ENCODE data around the gene TMEM18. TPM values are rescaled to one million over a fixed set of nuclear protein-coding genes. Genes with fewer than 3 reads are reported as not detected.

Gene TMEM18
- total and polyA plus RNA-seq, 2 of the 4 experiments (the other 2 are of a cell fraction), result 15.2 to 30.2 TPM

DNA sequence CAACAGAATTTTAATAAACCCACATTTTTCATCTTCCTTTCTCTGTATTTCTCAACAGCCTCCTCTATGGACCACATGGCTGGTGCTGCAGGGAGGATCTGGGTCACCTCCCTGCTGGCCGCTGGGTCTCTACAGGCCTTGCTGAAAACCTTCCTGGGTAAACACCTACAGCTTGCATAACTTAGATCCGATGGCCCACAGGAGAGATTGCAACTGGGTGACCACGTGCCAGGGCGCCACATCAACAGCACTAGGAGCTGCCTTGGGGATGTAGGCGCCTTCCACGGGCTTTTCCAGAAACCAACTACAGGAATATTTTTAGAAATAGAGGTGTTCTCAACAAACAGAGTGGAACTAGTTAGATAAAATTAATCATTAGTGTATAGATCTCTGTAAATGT, 19.4 kb downstream of the TMEM18 start:
- no peak overlapping the region for H3K18ac ChIP-seq (ENCODE audit: low read depth, low read length)
- H2BK15ac ChIP-seq (ENCODE audit: low read depth, low read length), result no peak overlapping the region
- H2BK20ac ChIP-seq (ENCODE audit: low read depth, low read length), result no peak overlapping the region
- H3K14ac ChIP-seq (replicated peaks; ENCODE audit: low read depth, low read length), result no peak overlapping the region
- H2AFZ ChIP-seq (replicated peaks; ENCODE audit: low read length, poor library complexity), result no peak overlapping the region
- POLR2A ChIA-PET (ENCODE audit: unreplicated experiment), result no interaction called here
- no peaks in the 10 kb centered on the region for H3K9me3 ChIP-seq (ENCODE audit: control insufficient read depth, insufficient read depth, low read length)
- TF ChIP-seq RCOR1 (IDR thresholded peaks at IDR 0.05; ENCODE audit: insufficient replicate concordance, low read length), result no peak
- no peak for TF ChIP-seq MAFK (IDR thresholded peaks at IDR 0.05; ENCODE audit: low read depth, low read length)
- no peak for TF ChIP-seq MAZ (IDR thresholded peaks at IDR 0.05; ENCODE audit: borderline replicate concordance, low read depth, low read length)
- no peak for TF ChIP-seq RAD21 (IDR thresholded peaks at IDR 0.05; ENCODE audit: low read length)
- no peak for TF ChIP-seq BHLHE40 (IDR thresholded peaks at IDR 0.05; ENCODE audit: low read depth, low read length)
- TF ChIP-seq POLR2A (IDR thresholded peaks at IDR 0.05; ENCODE audit: low read depth, low read length), result no peak
- TF ChIP-seq, protein P1, sequence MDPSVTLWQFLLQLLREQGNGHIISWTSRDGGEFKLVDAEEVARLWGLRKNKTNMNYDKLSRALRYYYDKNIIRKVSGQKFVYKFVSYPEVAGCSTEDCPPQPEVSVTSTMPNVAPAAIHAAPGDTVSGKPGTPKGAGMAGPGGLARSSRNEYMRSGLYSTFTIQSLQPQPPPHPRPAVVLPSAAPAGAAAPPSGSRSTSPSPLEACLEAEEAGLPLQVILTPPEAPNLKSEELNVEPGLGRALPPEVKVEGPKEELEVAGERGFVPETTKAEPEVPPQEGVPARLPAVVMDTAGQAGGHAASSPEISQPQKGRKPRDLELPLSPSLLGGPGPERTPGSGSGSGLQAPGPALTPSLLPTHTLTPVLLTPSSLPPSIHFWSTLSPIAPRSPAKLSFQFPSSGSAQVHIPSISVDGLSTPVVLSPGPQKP (IDR thresholded peaks at IDR 0.05; ENCODE audit: borderline replicate concordance, low read depth, low read length), result no peak
- no peak for TF ChIP-seq SMC3 (IDR thresholded peaks at IDR 0.05; ENCODE audit: low read depth, low read length)
- TF ChIP-seq, protein P2, sequence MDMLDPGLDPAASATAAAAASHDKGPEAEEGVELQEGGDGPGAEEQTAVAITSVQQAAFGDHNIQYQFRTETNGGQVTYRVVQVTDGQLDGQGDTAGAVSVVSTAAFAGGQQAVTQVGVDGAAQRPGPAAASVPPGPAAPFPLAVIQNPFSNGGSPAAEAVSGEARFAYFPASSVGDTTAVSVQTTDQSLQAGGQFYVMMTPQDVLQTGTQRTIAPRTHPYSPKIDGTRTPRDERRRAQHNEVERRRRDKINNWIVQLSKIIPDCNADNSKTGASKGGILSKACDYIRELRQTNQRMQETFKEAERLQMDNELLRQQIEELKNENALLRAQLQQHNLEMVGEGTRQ (IDR thresholded peaks at IDR 0.05; ENCODE audit: low read depth, low read length), result no peak
- no peak for TF ChIP-seq RFX5 (IDR thresholded peaks at IDR 0.05; ENCODE audit: low read depth, low read length)
- TF ChIP-seq, protein P3, sequence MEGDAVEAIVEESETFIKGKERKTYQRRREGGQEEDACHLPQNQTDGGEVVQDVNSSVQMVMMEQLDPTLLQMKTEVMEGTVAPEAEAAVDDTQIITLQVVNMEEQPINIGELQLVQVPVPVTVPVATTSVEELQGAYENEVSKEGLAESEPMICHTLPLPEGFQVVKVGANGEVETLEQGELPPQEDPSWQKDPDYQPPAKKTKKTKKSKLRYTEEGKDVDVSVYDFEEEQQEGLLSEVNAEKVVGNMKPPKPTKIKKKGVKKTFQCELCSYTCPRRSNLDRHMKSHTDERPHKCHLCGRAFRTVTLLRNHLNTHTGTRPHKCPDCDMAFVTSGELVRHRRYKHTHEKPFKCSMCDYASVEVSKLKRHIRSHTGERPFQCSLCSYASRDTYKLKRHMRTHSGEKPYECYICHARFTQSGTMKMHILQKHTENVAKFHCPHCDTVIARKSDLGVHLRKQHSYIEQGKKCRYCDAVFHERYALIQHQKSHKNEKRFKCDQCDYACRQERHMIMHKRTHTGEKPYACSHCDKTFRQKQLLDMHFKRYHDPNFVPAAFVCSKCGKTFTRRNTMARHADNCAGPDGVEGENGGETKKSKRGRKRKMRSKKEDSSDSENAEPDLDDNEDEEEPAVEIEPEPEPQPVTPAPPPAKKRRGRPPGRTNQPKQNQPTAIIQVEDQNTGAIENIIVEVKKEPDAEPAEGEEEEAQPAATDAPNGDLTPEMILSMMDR (conservative IDR thresholded peaks at IDR 0.05; ENCODE audit: low read depth, low read length), result no peak
- TF ChIP-seq CHD1 (IDR thresholded peaks at IDR 0.05; ENCODE audit: low read depth, low read length), result no peak
- TF ChIP-seq NFE2L2 (IDR thresholded peaks at IDR 0.05; ENCODE audit: low read depth, low read length), result no peak
- TF ChIP-seq MXI1 (IDR thresholded peaks at IDR 0.05; ENCODE audit: borderline replicate concordance, low read depth, low read length), result no peak
- no peak for TF ChIP-seq CEBPB (IDR thresholded peaks at IDR 0.05; ENCODE audit: low read depth, low read length)
- dilution Hi-C loops (cut with HindIII; ENCODE audit: low sequenced_read_pairs, unreplicated experiment) (no loop called here), in situ Hi-C loops (cut with MboI; ENCODE audit: low sequenced_read_pairs) (no loop called here), intact Hi-C loops (cut with micrococcal nuclease) (no loop called here)
- ATAC-seq (ENCODE audit: low read depth) (no peak), DNase-seq (no peak)
- H3K27me3 ChIP-seq (ENCODE audit: control insufficient read depth, insufficient read depth, low read length), result peaks cover 7% of the 10 kb centered on the region
- no peaks in the 10 kb centered on the region for H4K20me1 ChIP-seq (ENCODE audit: insufficient read depth, low read length)
- no peaks in the 10 kb centered on the region; the same call in 1 of the 2 replicates for H3K9me1 ChIP-seq (ENCODE audit: insufficient read depth, low read length)
- WGBS, 2 experiments (ENCODE audit: extremely low coverage in 2 of 2, insufficient read length in 1 of 2), result no CpG with 5 or more reads among the region's 6 CpGs
- H3K9ac ChIP-seq (ENCODE audit: low read depth, low read length), result no peak overlapping the region
- no peaks in the 10 kb centered on the region for H3K4me1 ChIP-seq (ENCODE audit: control insufficient read depth, insufficient read depth, low read length)
- no peak overlapping the region for H2BK5ac ChIP-seq (ENCODE audit: low read depth, low read length, poor library complexity, severe bottlenecking)
- H3K56ac ChIP-seq (ENCODE audit: extremely low read depth, insufficient read depth, low read length), result no peak overlapping the region
- no peak overlapping the region for H4K91ac ChIP-seq (ENCODE audit: insufficient read depth, low read depth, low read length)
- H3K4me3 ChIP-seq (ENCODE audit: insufficient read depth, low read depth, low read length), result no peak overlapping the region
- no peak overlapping the region for H2AK5ac ChIP-seq (ENCODE audit: low read depth, low read length)
- no peak overlapping the region for H3K4me2 ChIP-seq (ENCODE audit: low read depth, low read length)
- no peaks in the 10 kb centered on the region for H3K36me3 ChIP-seq (ENCODE audit: control insufficient read depth, insufficient read depth, low read length)
- H4K8ac ChIP-seq (ENCODE audit: low read depth in 2 of 2, low read length in 2 of 2), result no peak overlapping the region
- no peak overlapping the region for H2BK120ac ChIP-seq (ENCODE audit: low read depth, low read length)
- H3K4ac ChIP-seq (ENCODE audit: low read depth, low read length), result no peak overlapping the region
- BruUV-seq (replicated peaks), result no TSS peak
- H2AK9ac ChIP-seq (replicated peaks; ENCODE audit: low read depth, low read length, poor library complexity), result no peak overlapping the region
- H4K5ac ChIP-seq (ENCODE audit: low read depth, low read length), result no peak overlapping the region
- CTCF ChIA-PET, result interaction anchor here (0.9 kb wide), 1 partner anchor 9 kb away, joined by 3 read pairs; no protein-coding TSS in a partner anchor
- no peak overlapping the region for H3K23ac ChIP-seq (ENCODE audit: low read depth, low read length)
- H3K27ac ChIP-seq (ENCODE audit: insufficient read depth, low read length), result no peak overlapping the region
- H3K79me1 ChIP-seq (ENCODE audit: low read depth in 1 of 2, low read length in 2 of 2), result no peaks in the 10 kb centered on the region

Measured in IMR-90 (cell line).